A549 (cell line): ENCODE measurements around the gene CMTM5. TPM values are rescaled to one million over a fixed set of nuclear protein-coding genes. Genes with fewer than 3 reads are reported as not detected.
"Not testable (repeated sequence)": the region's sequence is repeated elsewhere in the genome, so short reads cannot be mapped to it uniquely, and the experiment has no call there.

Experiments used
- ATAC-seq, 2 experiments: fragments of 200-7000 bp in 1 of 2; fragments of >200 bp in 1 of 2; cut with Nextera tagmentation in 1 of 2; cut with Tn5 transposase in 1 of 2; 3 replicates each; pipeline versions ENCODE4 v1.8.0 to v1.9.1; 2018 to 2020; ENCODE audit warnings: mild to moderate bottlenecking in 1 of 2, moderate library complexity in 1 of 2
- CTCF ChIA-PET: fragments of 300-600 bp; sonication (Branson Sonifier 250); formaldehyde crosslinking; extraction: SDS; loops from one replicate; lab custom pipeline; 2021; ENCODE audit warnings: antibody characterized with exemption, inconsistent platforms; lab: Yijun Ruan, JAX
- POLR2A ChIA-PET: fragments of 350-600 bp; formaldehyde crosslinking; extraction: SDS; loops from one replicate; lab custom pipeline; 2021; ENCODE audit warnings: antibody characterized with exemption, inconsistent platforms; lab: Yijun Ruan, JAX
- DNase-seq, 2 experiments: peaks; one replicate each; pipeline versions ENCODE4 v3.0.0 to v3.0.0-alpha.2; 2011 to 2016; ENCODE audit warnings: low read depth in 1 of 2, low spot score in 1 of 2
- FAIRE-seq: peaks from 2 replicates; lab custom pipeline; 2011; peaks lifted over from hg19 to GRCh38; lab: Jason Lieb, UNC
- H3K27ac ChIP-seq, 2 experiments: fragments of >200 bp; sonication (Bioruptor Twin); formaldehyde crosslinking; 3 replicates each; pipeline ENCODE4 v1.5.1; 2016 to 2017
- H3K4me1 ChIP-seq: fragments of >200 bp; sonication (Bioruptor Twin); formaldehyde crosslinking; 3 replicates; pipeline ENCODE4 v1.6.1; 2016
- H3K4me2 ChIP-seq: fragments of >200 bp; sonication (Bioruptor Twin); formaldehyde crosslinking; 3 replicates; pipeline ENCODE4 v1.6.1; 2016
- H3K4me3 ChIP-seq: fragments of >200 bp; sonication (Bioruptor Twin); formaldehyde crosslinking; 3 replicates; pipeline ENCODE4 v1.5.1; 2016
- H3K9me3 ChIP-seq: fragments of >200 bp; sonication (Bioruptor Twin); formaldehyde crosslinking; 3 replicates; pipeline ENCODE4 v1.6.1; 2016
- CBX8 ChIP-seq: fragments of 200-600 bp; sonication (generic); IDR thresholded peaks from 2 replicates; pipeline ENCODE4 v1.6.1; 2016
- CHD4 ChIP-seq: fragments of 200-600 bp; sonication (generic); IDR thresholded peaks from 2 replicates; pipeline ENCODE4 v1.6.1; 2016; ENCODE audit warnings: antibody characterized with exemption, mild to moderate bottlenecking, borderline replicate concordance
- FOSB ChIP-seq: fragments of 250-450 bp; sonication (Bioruptor Pico); IDR thresholded peaks from 2 replicates; pipeline ENCODE4 v1.5.0; 2020; ENCODE audit warnings: mild to moderate bottlenecking, moderate library complexity
- HDAC2 ChIP-seq: fragments of 200-600 bp; sonication (generic); IDR thresholded peaks from 2 replicates; pipeline ENCODE4 v1.6.1; 2016
- HEYL ChIP-seq: fragments of 250-450 bp; sonication (Bioruptor Pico); IDR thresholded peaks from 2 replicates; pipeline ENCODE4 v1.8.0; 2021; ENCODE audit warnings: mild to moderate bottlenecking, moderate library complexity
- HOXB13 ChIP-seq: fragments of 250-450 bp; sonication (Bioruptor Pico); IDR thresholded peaks from 2 replicates; pipeline ENCODE4 v1.5.0; 2020; ENCODE audit warnings: low read depth, mild to moderate bottlenecking, moderate library complexity
- JUN ChIP-seq, 2 experiments: fragments of >200 bp; sonication (Bioruptor Twin); formaldehyde crosslinking; IDR thresholded peaks; 2 replicates in 1 of 2; 3 replicates in 1 of 2; pipeline ENCODE4 v1.6.1; 2016 to 2017
- MAFK ChIP-seq: fragments of 450-650 bp; IDR thresholded peaks from 2 replicates; pipeline ENCODE4 v1.6.1; 2014; ENCODE audit not compliant: partially characterized antibody
- MAZ ChIP-seq: fragments of 150-350 bp; IDR thresholded peaks from 2 replicates; pipeline ENCODE4 v1.6.1; 2014; ENCODE audit warnings: antibody characterized with exemption, low read depth, low read length, borderline replicate concordance
- NR3C1 ChIP-seq: fragments of >200 bp; sonication (Bioruptor Twin); formaldehyde crosslinking; IDR thresholded peaks from 3 replicates; pipeline ENCODE4 v1.6.1; 2017
- PHF8 ChIP-seq: fragments of 200-600 bp; sonication (generic); IDR thresholded peaks from 2 replicates; pipeline ENCODE4 v1.6.1; 2016; ENCODE audit warnings: low read depth, mild to moderate bottlenecking, antibody characterized with exemption, moderate library complexity, borderline replicate concordance
- POLR2A ChIP-seq: IDR thresholded peaks from 2 replicates; pipeline ENCODE4 v1.6.1; 2012; ENCODE audit warnings: mild to moderate bottlenecking, low read length
- POLR2AphosphoS2 ChIP-seq: conservative IDR thresholded peaks from 2 replicates; pipeline ENCODE4 v1.6.1; 2012; ENCODE audit warnings: low read length, improper control_type of control experiment, inconsistent platforms
- RFX5 ChIP-seq: fragments of 450-650 bp; IDR thresholded peaks from 2 replicates; pipeline ENCODE4 v1.7.1; 2014; ENCODE audit warnings: antibody characterized with exemption, mild to moderate bottlenecking, moderate library complexity
- RNF2 ChIP-seq: fragments of 200-600 bp; sonication (generic); IDR thresholded peaks from 2 replicates; pipeline ENCODE4 v1.6.1; 2016; ENCODE audit warnings: low read depth, mild to moderate bottlenecking, antibody characterized with exemption, moderate library complexity, borderline replicate concordance
- SMC3 ChIP-seq: fragments of >200 bp; sonication (Bioruptor Twin); formaldehyde crosslinking; IDR thresholded peaks from 3 replicates; pipeline ENCODE4 v1.6.1; 2018; ENCODE audit warnings: inconsistent platforms
- TP53 ChIP-seq: fragments of 250-450 bp; sonication (Bioruptor Pico); IDR thresholded peaks from 2 replicates; pipeline ENCODE4 v1.5.0; 2021; ENCODE audit warnings: mild to moderate bottlenecking, moderate library complexity
- WGBS: methylation state at CpG from one replicate; pipeline ENCODE4 v1.1.6; 2017; ENCODE audit errors: missing lambda C conversion rate; 5-methylcytosine and 5-hydroxymethylcytosine counted together
- polyA plus RNA-seq, 4 experiments: library from polyadenylated mRNA; depleted of rRNA in 3 of 4; stranded (reverse); fragments of >200 nt; fragmentation: RNase III in 1 of 4; extraction: RNeasy Plus Mini Kit Qiagen cat#74134 plus additional on column Dnase treatment in 1 of 4; gene quantifications; 2 replicates in 3 of 4; 3 replicates in 1 of 4; pipeline ENCODE4 v1.2.3, GENCODE V29; 2011 to 2017
- TF ChIP-seq, protein P1 (sequence below): IDR thresholded peaks from 2 replicates; pipeline ENCODE4 v1.6.1; 2012; ENCODE audit warnings: low read depth, borderline replicate concordance
- TF ChIP-seq, protein P2 (sequence below): fragments of 200-600 bp; sonication (generic); IDR thresholded peaks from 2 replicates; pipeline ENCODE4 v1.6.1; 2016; ENCODE audit warnings: antibody characterized with exemption, mild to moderate bottlenecking, moderate library complexity
- TF ChIP-seq, protein P3 (sequence below): fragments of >200 bp; sonication (Bioruptor Twin); formaldehyde crosslinking; IDR thresholded peaks from 3 replicates; pipeline ENCODE4 v1.6.1; 2016
- TF ChIP-seq, protein P4 (sequence below): IDR thresholded peaks from 2 replicates; pipeline ENCODE4 v1.6.1; 2012

CMTM5 gene
- polyA plus RNA-seq, 2 of the 4 experiments (the other 2 are of a cell fraction): not detected

DNA sequence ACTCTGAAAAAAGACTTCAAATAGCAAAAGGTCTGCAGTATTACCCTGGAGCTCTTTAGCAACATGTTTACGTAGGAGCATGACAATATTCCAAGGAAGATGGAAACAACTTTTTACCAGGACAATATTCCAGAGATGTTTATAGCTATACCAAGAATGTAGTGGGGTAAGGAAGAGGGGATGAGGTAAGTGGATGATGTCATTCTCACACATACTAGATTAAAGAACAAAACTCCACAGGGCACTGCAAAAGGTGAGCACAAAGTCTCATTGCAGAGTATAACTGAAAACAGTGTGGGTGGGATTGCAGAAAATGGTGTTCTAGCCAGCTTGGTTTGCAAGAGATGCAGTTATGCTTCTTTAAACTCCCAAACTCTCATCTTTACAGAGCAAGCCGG is 8.4 kb downstream of the CMTM5 start (continued):
- TF ChIP-seq MAZ (no peak), HOXB13 (no peak), TP53 (no peak), SMC3 (no peak), RNF2 (no peak), CBX8 (no peak)

DNA sequence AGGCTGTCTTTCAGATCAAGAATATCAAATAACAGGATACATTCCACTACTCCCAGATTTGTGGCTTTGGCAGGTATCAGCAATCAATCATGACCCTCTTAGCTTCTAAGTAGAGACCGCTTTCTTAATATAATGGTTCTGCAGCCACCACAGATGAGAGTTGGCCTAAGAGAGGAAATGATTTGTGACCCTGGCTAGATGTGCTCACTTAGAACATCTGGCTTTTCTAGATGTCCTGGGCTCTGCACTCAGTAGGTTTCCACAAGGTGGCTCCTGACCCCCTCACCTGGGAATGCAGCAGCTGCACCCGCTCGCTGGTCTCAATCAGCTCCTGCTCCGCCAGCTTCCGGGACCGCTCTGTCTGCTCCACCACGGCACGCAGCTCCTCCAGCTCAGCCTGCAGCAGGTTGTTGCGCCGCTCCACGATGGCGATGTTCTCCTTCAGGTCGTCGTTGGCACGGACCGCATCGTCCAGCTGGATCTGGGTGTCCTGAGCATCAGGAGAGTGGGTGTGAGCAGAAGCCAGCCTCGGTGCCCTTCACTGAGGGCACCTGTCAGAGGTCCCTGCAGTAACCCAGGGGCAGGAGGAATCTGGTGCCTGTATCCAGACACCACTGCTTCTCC is 8.9 kb downstream of the CMTM5 start:
- Histone ChIP-seq H3K9me3 (no peaks in the 10 kb centered on the region), H3K4me1 (no peaks in the 10 kb centered on the region), H3K4me2 (no peak overlapping the region), H3K27ac (no peak overlapping the region), H3K4me3 (no peak overlapping the region)
- DNase-seq: no peak
- no peak for ATAC-seq
- TF ChIP-seq JUN (IDR thresholded peaks at IDR 0.05) (no peak), PHF8 (no peak), RNF2 (no peak), HDAC2 (no peak), POLR2AphosphoS2 (no peak), FOSB (CRISPR knock-in tag) (no peak), MAFK (no peak)
- TF ChIP-seq, protein P1, sequence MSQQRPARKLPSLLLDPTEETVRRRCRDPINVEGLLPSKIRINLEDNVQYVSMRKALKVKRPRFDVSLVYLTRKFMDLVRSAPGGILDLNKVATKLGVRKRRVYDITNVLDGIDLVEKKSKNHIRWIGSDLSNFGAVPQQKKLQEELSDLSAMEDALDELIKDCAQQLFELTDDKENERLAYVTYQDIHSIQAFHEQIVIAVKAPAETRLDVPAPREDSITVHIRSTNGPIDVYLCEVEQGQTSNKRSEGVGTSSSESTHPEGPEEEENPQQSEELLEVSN: no peak
- TF ChIP-seq, protein P2, sequence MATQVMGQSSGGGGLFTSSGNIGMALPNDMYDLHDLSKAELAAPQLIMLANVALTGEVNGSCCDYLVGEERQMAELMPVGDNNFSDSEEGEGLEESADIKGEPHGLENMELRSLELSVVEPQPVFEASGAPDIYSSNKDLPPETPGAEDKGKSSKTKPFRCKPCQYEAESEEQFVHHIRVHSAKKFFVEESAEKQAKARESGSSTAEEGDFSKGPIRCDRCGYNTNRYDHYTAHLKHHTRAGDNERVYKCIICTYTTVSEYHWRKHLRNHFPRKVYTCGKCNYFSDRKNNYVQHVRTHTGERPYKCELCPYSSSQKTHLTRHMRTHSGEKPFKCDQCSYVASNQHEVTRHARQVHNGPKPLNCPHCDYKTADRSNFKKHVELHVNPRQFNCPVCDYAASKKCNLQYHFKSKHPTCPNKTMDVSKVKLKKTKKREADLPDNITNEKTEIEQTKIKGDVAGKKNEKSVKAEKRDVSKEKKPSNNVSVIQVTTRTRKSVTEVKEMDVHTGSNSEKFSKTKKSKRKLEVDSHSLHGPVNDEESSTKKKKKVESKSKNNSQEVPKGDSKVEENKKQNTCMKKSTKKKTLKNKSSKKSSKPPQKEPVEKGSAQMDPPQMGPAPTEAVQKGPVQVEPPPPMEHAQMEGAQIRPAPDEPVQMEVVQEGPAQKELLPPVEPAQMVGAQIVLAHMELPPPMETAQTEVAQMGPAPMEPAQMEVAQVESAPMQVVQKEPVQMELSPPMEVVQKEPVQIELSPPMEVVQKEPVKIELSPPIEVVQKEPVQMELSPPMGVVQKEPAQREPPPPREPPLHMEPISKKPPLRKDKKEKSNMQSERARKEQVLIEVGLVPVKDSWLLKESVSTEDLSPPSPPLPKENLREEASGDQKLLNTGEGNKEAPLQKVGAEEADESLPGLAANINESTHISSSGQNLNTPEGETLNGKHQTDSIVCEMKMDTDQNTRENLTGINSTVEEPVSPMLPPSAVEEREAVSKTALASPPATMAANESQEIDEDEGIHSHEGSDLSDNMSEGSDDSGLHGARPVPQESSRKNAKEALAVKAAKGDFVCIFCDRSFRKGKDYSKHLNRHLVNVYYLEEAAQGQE: no peak
- no peak for FAIRE-seq
- ChIA-PET CTCF (interaction anchor here (1.2 to 5.6 kb wide), 3 partner anchors 8 to 26 kb away, joined by 3 to 30 read pairs (median 4); partner anchors contain the start of gene IL25), POLR2A (no interaction called here)
- WGBS: 85% methylated on average over 16 of the region's 18 CpGs

DNA sequence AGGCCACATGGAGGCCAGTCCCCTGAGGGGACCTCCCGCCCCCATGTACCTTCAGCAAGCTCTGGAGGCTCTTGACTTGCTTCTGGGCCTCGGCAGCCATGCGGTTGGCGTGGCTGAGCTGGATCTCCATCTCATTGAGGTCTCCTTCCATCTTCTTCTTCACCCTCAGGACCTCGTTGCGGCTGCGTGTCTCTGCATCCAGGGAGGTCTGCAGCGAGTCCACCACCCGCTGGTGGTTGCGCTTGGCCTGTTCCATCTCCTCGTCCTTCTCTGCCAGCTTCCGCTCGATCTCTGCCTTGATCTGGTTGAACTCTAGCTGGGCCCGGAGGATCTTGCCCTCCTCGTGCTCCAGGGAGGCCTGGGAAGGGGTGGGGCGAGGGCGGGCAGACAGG is 9.4 kb downstream of the CMTM5 start:
- FAIRE-seq, POLR2A ChIA-PET, H3K4me2 ChIP-seq, H3K27ac ChIP-seq, H3K9me3 ChIP-seq, H3K4me3 ChIP-seq, DNase-seq, ATAC-seq, H3K4me1 ChIP-seq: not testable (repeated sequence)
- WGBS: 56% methylated on average over 13 of the region's 17 CpGs
- CTCF ChIA-PET: interaction anchor here (1.2 to 5.6 kb wide), 2 partner anchors 9 to 13 kb away, joined by 4 to 30 read pairs; partner anchors contain the start of gene IL25

DNA sequence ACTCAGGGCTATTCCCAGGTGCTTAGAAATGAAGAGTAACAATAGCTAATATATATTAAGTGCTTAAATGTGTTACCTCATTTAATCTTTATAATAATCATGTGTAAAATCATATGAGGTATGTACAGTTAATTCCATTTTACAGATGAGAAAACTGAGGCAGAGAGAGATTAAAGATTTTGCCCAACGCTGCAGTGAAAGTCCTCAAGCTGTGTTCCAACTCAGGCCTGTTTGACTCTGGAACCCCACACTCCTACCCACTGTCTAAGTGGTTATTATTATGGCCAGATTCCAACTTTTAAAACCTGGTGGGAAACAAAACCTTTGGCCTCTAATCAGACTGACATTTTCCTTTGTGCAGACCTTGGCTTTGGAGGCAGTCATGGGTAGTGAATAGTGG is 10.2 kb downstream of the CMTM5 start:
- CTCF ChIA-PET: interaction anchor here (0.6 to 5.6 kb wide), 2 partner anchors 14 to 95 kb away, joined by 3 to 30 read pairs; partner anchors contain the start of gene IL25
- TF ChIP-seq NR3C1 (no peak), HEYL (CRISPR knock-in tag) (no peak), CHD4 (no peak), RFX5 (no peak), POLR2A (no peak), SMC3 (no peak)
- TF ChIP-seq, protein P3, sequence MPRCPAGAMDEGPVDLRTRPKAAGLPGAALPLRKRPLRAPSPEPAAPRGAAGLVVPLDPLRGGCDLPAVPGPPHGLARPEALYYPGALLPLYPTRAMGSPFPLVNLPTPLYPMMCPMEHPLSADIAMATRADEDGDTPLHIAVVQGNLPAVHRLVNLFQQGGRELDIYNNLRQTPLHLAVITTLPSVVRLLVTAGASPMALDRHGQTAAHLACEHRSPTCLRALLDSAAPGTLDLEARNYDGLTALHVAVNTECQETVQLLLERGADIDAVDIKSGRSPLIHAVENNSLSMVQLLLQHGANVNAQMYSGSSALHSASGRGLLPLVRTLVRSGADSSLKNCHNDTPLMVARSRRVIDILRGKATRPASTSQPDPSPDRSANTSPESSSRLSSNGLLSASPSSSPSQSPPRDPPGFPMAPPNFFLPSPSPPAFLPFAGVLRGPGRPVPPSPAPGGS: no peak
- TF ChIP-seq, protein P4, sequence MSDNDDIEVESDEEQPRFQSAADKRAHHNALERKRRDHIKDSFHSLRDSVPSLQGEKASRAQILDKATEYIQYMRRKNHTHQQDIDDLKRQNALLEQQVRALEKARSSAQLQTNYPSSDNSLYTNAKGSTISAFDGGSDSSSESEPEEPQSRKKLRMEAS: no peak
- TF ChIP-seq, all 56 proteins: peak for 0
- no peaks in the 10 kb centered on the region for H3K9me3 ChIP-seq
- no peak overlapping the region for H3K4me2 ChIP-seq
- ATAC-seq: no peak
- no peak overlapping the region for H3K4me3 ChIP-seq
- H3K4me1 ChIP-seq: no peaks in the 10 kb centered on the region
- WGBS: 45% methylated on average over 1 of the region's 1 CpG
- no peak overlapping the region for H3K27ac ChIP-seq
- POLR2A ChIA-PET: no interaction called here
- no peak for FAIRE-seq
- DNase-seq: no peak
